Osteoblast (primary cell): ENCODE results near the gene DENND1A. TPM values are rescaled to one million over a fixed set of nuclear protein-coding genes. Genes with fewer than 3 reads are reported as not detected.

Experiments
- DNase-seq: peaks from one replicate; pipeline ENCODE4 v3.0.0; 2011; ENCODE audit warnings: low spot score, mixed read lengths; ENCODE audit not compliant: insufficient read length; ENCODE audit errors: missing footprints
- H2AFZ ChIP-seq: 2 replicates; pipeline ENCODE4 v1.6.0; 2011; ENCODE audit warnings: mild to moderate bottlenecking, low read length
- H3K27ac ChIP-seq: 2 replicates; pipeline ENCODE4 v1.5.1; 2011; ENCODE audit warnings: mild to moderate bottlenecking, low read depth, low read length, moderate library complexity
- H3K27me3 ChIP-seq: 2 replicates; pipeline ENCODE4 v1.6.0; 2012; ENCODE audit warnings: mild to moderate bottlenecking, control low read depth, inconsistent platforms, low read length, moderate library complexity; ENCODE audit not compliant: insufficient read depth
- H3K36me3 ChIP-seq: 2 replicates; pipeline ENCODE4 v1.5.1; 2011; ENCODE audit warnings: mild to moderate bottlenecking, low read length, control low read depth, moderate library complexity; ENCODE audit not compliant: insufficient read depth
- H3K4me1 ChIP-seq: 2 replicates; pipeline ENCODE4 v1.5.1; 2011; ENCODE audit warnings: mild to moderate bottlenecking, low read length, control low read depth, moderate library complexity; ENCODE audit not compliant: insufficient read depth
- H3K4me2 ChIP-seq: 2 replicates; pipeline ENCODE4 v1.6.0; 2011; ENCODE audit warnings: mild to moderate bottlenecking, low read length; ENCODE audit not compliant: insufficient read depth
- H3K4me3 ChIP-seq: fragments of 200-600 bp; sonication (generic); 3 replicates; pipeline ENCODE4 v1.5.1; 2012; ENCODE audit warnings: mild to moderate bottlenecking, low read length, inconsistent platforms; ENCODE audit not compliant: insufficient read depth
- H3K79me2 ChIP-seq: 2 replicates; pipeline ENCODE4 v1.6.0; 2012; ENCODE audit warnings: mild to moderate bottlenecking, low read length, control low read depth, inconsistent platforms; ENCODE audit not compliant: insufficient read depth
- H3K9me3 ChIP-seq: 2 replicates; pipeline ENCODE4 v1.5.1; 2011; ENCODE audit warnings: low read depth, low read length, control low read depth
- H4K20me1 ChIP-seq: 2 replicates; pipeline ENCODE4 v1.6.0; 2012; ENCODE audit warnings: mild to moderate bottlenecking, low read length, control low read depth; ENCODE audit not compliant: insufficient read depth
- CTCF ChIP-seq: IDR thresholded peaks from 2 replicates; pipeline ENCODE4 v1.5.1; 2011; ENCODE audit warnings: mild to moderate bottlenecking, low read depth, low read length, moderate library complexity; ENCODE audit errors: extremely low read depth
- total RNA-seq: library from RNA; depleted of rRNA; stranded (reverse); fragments of >200 nt; gene quantifications from 2 replicates; pipeline ENCODE4 v1.2.3, GENCODE V29; 2012

Gene DENND1A
- total RNA-seq, 1 donor = 14.1 TPM

GRCh38 chr9:123702483-123702882 lies 227.4 kb downstream of the DENND1A start:
- no peak for DNase-seq
- Histone ChIP-seq H3K4me3 (no peak overlapping the region), H3K4me2 (no peak overlapping the region), H3K27me3 (no peaks in the 10 kb centered on the region), H2AFZ (no peak overlapping the region), H3K9me3 (no peaks in the 10 kb centered on the region), H3K79me2 (no peaks in the 10 kb centered on the region), H3K36me3 (no peaks in the 10 kb centered on the region), H4K20me1 (peaks cover 3% of the 10 kb centered on the region), H3K27ac (no peak overlapping the region), H3K4me1 (no peaks in the 10 kb centered on the region)
- TF ChIP-seq CTCF = no peak

GRCh38 chr9:123697686-123698085 lies 232.2 kb downstream of the DENND1A start:
- Histone ChIP-seq H3K4me2 (no peak overlapping the region), H3K9me3 (no peaks in the 10 kb centered on the region), H3K79me2 (no peaks in the 10 kb centered on the region), H3K36me3 (no peaks in the 10 kb centered on the region), H3K4me3 (no peak overlapping the region), H3K27ac (no peak overlapping the region), H3K4me1 (no peaks in the 10 kb centered on the region), H4K20me1 (peaks cover 10% of the 10 kb centered on the region), H2AFZ (no peak overlapping the region), H3K27me3 (no peaks in the 10 kb centered on the region)
- no peak for TF ChIP-seq CTCF
- no peak for DNase-seq

GRCh38 chr9:123696476-123696875 lies 233.4 kb downstream of the DENND1A start:
- Histone ChIP-seq H3K4me2 (no peak overlapping the region), H3K36me3 (no peaks in the 10 kb centered on the region), H4K20me1 (peaks cover 10% of the 10 kb centered on the region), H3K4me3 (no peak overlapping the region), H3K9me3 (no peaks in the 10 kb centered on the region), H2AFZ (no peak overlapping the region), H3K4me1 (no peaks in the 10 kb centered on the region), H3K27ac (no peak overlapping the region), H3K79me2 (no peaks in the 10 kb centered on the region), H3K27me3 (no peaks in the 10 kb centered on the region)
- no peak for TF ChIP-seq CTCF
- DNase-seq = no peak

- H3K27ac ChIP-seq = no peak overlapping the region
- no peak overlapping the region for H3K4me2 ChIP-seq
- no peak for TF ChIP-seq CTCF
- H3K27me3 ChIP-seq = no peaks in the 10 kb centered on the region
- no peaks in the 10 kb centered on the region for H3K36me3 ChIP-seq
- no peaks in the 10 kb centered on the region for H3K9me3 ChIP-seq
- no peaks in the 10 kb centered on the region for H3K4me1 ChIP-seq
- no peaks in the 10 kb centered on the region for H3K79me2 ChIP-seq
- H4K20me1 ChIP-seq = peaks cover 7% of the 10 kb centered on the region
- H2AFZ ChIP-seq = no peak overlapping the region
- no peak for DNase-seq
- H3K4me3 ChIP-seq = no peak overlapping the region
Observed at GRCh38 chr9:123695386-123695785, 234.5 kb downstream of the DENND1A start.
